Tibial nerve (tissue), 4 donors: ENCODE data around the gene RANBP17. TPM values are rescaled to one million over a fixed set of nuclear protein-coding genes. Genes with fewer than 3 reads are reported as not detected.
"Not testable (repeated sequence)": the region's sequence is repeated elsewhere in the genome, so short reads cannot be mapped to it uniquely, and the experiment has no call there.

Experiments
- DNase-seq, 2 donors: peaks; one replicate each; pipeline ENCODE4 v3.0.0-alpha.2; 2019; ENCODE audit warnings: low spot score in 2 of 2
- H3K27ac ChIP-seq, 4 donors: fragments of 200-600 bp; sonication (generic) in 3 of 4; one replicate each; pipeline ENCODE4 v1.5.1; 2017 to 2019; ENCODE audit warnings: mild to moderate bottlenecking in 1 of 4
- H3K27me3 ChIP-seq, 2 donors: fragments of 200-600 bp; sonication (generic) in 1 of 2; one replicate each; pipeline versions ENCODE4 v1.5.1 to v1.6.0; 2017 to 2019
- H3K36me3 ChIP-seq, 3 donors: fragments of 200-600 bp; sonication (generic); one replicate each; pipeline ENCODE4 v1.5.1; 2018 to 2019
- H3K4me1 ChIP-seq, 4 donors: fragments of 200-600 bp; sonication (generic) in 3 of 4; one replicate each; pipeline ENCODE4 v1.5.1; 2017 to 2019
- H3K4me3 ChIP-seq, 4 donors: fragments of 200-600 bp; sonication (generic) in 3 of 4; one replicate each; pipeline ENCODE4 v1.5.1; 2017 to 2019; ENCODE audit warnings: mild to moderate bottlenecking in 1 of 4, moderate library complexity in 1 of 4
- H3K9me3 ChIP-seq, 4 donors: fragments of 200-600 bp; sonication (generic) in 3 of 4; one replicate each; pipeline ENCODE4 v1.5.1; 2017 to 2019
- EP300 ChIP-seq, 2 donors: sonication (generic); formaldehyde crosslinking; IDR thresholded peaks; one replicate each; pipeline ENCODE4 v1.6.1; 2017; ENCODE audit warnings: antibody characterized with exemption in 2 of 2, mild to moderate bottlenecking in 1 of 2
- POLR2A ChIP-seq, 2 donors: fragments of 450-650 bp; IDR thresholded peaks; one replicate each; pipeline ENCODE4 v1.6.1; 2017; ENCODE audit warnings: antibody characterized with exemption in 2 of 2, mild to moderate bottlenecking in 2 of 2, moderate library complexity in 2 of 2
- WGBS, 2 donors: methylation state at CpG; one replicate each; pipeline ENCODE4 v1.1.5; 2018; 5-methylcytosine and 5-hydroxymethylcytosine counted together
- total RNA-seq, 4 donors: library from RNA; depleted of rRNA; stranded (reverse); fragments of >200 nt; gene quantifications; one replicate each; pipeline ENCODE4 v1.1.0, GENCODE V29; 2016
- TF ChIP-seq, protein P1 (sequence below), 5 experiments: fragments of 200-600 bp in 3 of 5; fragments of 450-650 bp in 2 of 5; sonication (generic) in 3 of 5; IDR thresholded peaks; one replicate each; pipeline ENCODE4 v1.5.1; 2016 to 2019; ENCODE audit warnings: antibody characterized with exemption in 5 of 5, mild to moderate bottlenecking in 3 of 5, moderate library complexity in 2 of 5

The RANBP17 gene
- total RNA-seq, 4 donors from 2014 or later = 10.8 to 34.5 (median 17.6) TPM

GRCh38 chr5:171158581-171158980, 296.8 kb downstream of the RANBP17 start:
- H3K27me3 ChIP-seq = no peaks in the 10 kb centered on the region
- 95 to 100% methylated on average over 1 of the region's 1 CpG for WGBS, 2 donors
- no peak overlapping the region for H3K4me3 ChIP-seq
- DNase-seq = no peak
- H3K27ac ChIP-seq = no peak overlapping the region
- no peaks in the 10 kb centered on the region for H3K9me3 ChIP-seq
- H3K4me1 ChIP-seq = peaks cover 0 to 14% (median 0%) of the 10 kb centered on the region in 4 donors
- no peaks in the 10 kb centered on the region for H3K36me3 ChIP-seq
- TF ChIP-seq POLR2A (IDR thresholded peaks at IDR 0.05) (no peak), EP300 (IDR thresholded peaks at IDR 0.05) (no peak)
- TF ChIP-seq, protein P1, sequence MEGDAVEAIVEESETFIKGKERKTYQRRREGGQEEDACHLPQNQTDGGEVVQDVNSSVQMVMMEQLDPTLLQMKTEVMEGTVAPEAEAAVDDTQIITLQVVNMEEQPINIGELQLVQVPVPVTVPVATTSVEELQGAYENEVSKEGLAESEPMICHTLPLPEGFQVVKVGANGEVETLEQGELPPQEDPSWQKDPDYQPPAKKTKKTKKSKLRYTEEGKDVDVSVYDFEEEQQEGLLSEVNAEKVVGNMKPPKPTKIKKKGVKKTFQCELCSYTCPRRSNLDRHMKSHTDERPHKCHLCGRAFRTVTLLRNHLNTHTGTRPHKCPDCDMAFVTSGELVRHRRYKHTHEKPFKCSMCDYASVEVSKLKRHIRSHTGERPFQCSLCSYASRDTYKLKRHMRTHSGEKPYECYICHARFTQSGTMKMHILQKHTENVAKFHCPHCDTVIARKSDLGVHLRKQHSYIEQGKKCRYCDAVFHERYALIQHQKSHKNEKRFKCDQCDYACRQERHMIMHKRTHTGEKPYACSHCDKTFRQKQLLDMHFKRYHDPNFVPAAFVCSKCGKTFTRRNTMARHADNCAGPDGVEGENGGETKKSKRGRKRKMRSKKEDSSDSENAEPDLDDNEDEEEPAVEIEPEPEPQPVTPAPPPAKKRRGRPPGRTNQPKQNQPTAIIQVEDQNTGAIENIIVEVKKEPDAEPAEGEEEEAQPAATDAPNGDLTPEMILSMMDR (IDR thresholded peaks at IDR 0.05) = no peak

DNA sequence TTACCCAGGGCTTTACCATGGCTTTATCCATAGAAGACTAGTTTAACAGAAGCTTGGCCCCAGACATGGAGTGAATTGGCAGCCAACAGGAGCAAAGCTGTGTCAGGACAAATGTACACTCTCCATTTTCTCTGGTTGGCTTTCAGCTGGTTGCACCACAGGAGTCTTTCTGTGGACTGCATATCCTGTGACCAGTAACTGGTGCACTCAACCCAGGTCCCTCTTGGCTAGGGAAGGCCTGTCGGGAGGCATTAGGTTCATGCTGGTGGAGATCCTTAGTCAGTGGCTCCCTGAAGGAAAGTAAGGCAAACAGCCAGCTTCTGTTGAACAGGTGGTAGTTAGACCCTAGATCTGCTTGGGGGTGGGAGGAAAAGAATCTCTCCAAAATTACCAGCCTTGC, 300.3 kb downstream of the RANBP17 start:
- Histone ChIP-seq H3K4me1 (no peaks in the 10 kb centered on the region), H3K36me3 (no peaks in the 10 kb centered on the region), H3K9me3 (no peaks in the 10 kb centered on the region), H3K4me3 (no peak overlapping the region), H3K27ac (no peak overlapping the region), H3K27me3 (no peaks in the 10 kb centered on the region)
- TF ChIP-seq, protein P1 (IDR thresholded peaks at IDR 0.05) = no peak
- TF ChIP-seq EP300 (IDR thresholded peaks at IDR 0.05) (no peak), POLR2A (IDR thresholded peaks at IDR 0.05) (no peak)
- 90 to 92% methylated on average over 1 of the region's 1 CpG for WGBS, 2 donors
- no peak for DNase-seq

DNA sequence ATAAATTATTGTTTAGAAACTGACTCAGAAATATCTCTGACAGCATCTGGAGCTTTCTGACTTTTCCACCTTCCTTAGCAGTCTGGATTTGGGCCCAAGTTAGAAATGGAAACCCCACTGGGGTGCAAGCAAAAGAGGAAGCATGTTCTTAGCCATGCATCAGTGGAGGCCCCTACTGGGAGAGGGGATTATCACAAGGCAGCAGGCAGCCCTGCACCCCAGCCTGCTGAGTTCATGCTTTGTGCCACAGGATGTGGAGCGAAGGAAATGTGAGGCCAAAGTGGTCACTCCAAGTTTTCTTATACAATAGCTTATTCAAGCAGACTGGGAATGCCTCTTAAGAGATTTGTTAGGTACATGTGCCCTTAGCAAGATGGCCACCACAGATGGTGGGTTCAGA, 300.8 kb downstream of the RANBP17 start:
- H3K27ac ChIP-seq = no peak overlapping the region
- no peak for TF ChIP-seq POLR2A (IDR thresholded peaks at IDR 0.05)
- H3K4me1 ChIP-seq = no peaks in the 10 kb centered on the region
- 54 to 71% methylated on average over 1 of the region's 1 CpG for WGBS, 2 donors
- DNase-seq = no peak
- no peaks in the 10 kb centered on the region for H3K27me3 ChIP-seq
- no peaks in the 10 kb centered on the region for H3K36me3 ChIP-seq
- H3K9me3 ChIP-seq = no peaks in the 10 kb centered on the region
- H3K4me3 ChIP-seq = no peak overlapping the region

- no peaks in the 10 kb centered on the region for H3K9me3 ChIP-seq
- no peaks in the 10 kb centered on the region for H3K27me3 ChIP-seq
- no peak for TF ChIP-seq EP300 (IDR thresholded peaks at IDR 0.05)
- TF ChIP-seq, protein P1 (IDR thresholded peaks at IDR 0.05) = no peak
- no peak for TF ChIP-seq POLR2A (IDR thresholded peaks at IDR 0.05)
- no peak for DNase-seq
- H3K27ac ChIP-seq = no peak overlapping the region
- H3K36me3 ChIP-seq = no peaks in the 10 kb centered on the region
- H3K4me1 ChIP-seq = no peaks in the 10 kb centered on the region
- H3K4me3 ChIP-seq = no peak overlapping the region
Observed at GRCh38 chr5:171166766-171167165, 304.9 kb downstream of the RANBP17 start.

DNA sequence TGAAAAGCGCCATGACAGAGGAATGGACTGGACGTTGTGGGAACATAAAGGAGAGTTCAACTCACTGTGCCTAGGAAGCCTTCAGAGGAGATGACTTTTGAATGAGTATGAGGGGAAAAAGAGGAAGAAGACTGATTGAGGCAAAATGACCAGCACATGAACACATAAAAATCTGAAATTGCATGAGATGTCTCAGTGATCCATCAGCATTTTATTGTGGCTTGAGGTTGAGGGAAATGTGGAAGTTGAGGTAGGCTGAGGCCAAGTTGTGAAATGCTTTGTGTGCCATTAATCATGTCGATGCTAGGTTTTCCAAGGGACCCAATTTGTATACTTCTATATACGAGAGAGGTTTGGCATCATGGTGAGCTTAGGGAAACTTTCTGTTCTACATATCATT, 306.4 kb downstream of the RANBP17 start:
- Histone ChIP-seq H3K27ac (no peak overlapping the region), H3K27me3 (no peaks in the 10 kb centered on the region), H3K36me3 (no peaks in the 10 kb centered on the region), H3K4me3 (no peak overlapping the region), H3K9me3 (no peaks in the 10 kb centered on the region), H3K4me1 (no peaks in the 10 kb centered on the region)
- TF ChIP-seq EP300 (IDR thresholded peaks at IDR 0.05) = no peak
- TF ChIP-seq, protein P1 (IDR thresholded peaks at IDR 0.05) = no peak
- no peak for DNase-seq
- 87 to 90% methylated on average over 4 of the region's 4 CpGs for WGBS, 2 donors

DNA sequence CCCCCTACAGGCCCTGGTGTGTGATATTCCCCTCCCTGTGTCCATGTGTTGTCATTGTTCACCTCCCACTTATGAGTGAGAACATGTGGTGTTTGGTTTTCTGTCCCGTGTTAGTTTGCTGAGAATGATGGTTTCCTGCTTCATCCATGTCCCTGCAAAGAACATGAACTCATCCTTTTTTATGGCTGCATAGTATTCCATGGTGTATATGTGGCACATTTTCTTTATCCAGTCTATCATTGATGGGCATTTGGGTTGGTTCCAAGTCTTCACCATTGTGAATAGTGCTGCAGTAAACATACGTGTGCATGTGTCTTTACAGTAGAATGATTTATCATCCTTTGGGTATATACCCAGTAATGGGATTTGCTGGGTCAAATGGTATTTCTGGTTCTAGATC, 313.1 kb downstream of the RANBP17 start:
- H3K27me3 ChIP-seq, H3K4me3 ChIP-seq, H3K27ac ChIP-seq, H3K36me3 ChIP-seq, H3K4me1 ChIP-seq, DNase-seq, H3K9me3 ChIP-seq: not testable (repeated sequence)
- 92 to 96% methylated on average over 2 of the region's 2 CpGs for WGBS, 2 donors
